Left ventricle myocardium inferior (tissue), 1 donor: ENCODE data around the gene RPS6KB2. TPM values are rescaled to one million over a fixed set of nuclear protein-coding genes. Genes with fewer than 3 reads are reported as not detected.

Source experiments
- DNase-seq: peaks from one replicate; pipeline ENCODE4 v3.0.0-alpha.2; 2020
- H3K27ac ChIP-seq: fragments of 200-600 bp; replicated peaks from 2 replicates; pipeline ENCODE4 v1.8.0; 2021
- H3K27me3 ChIP-seq: fragments of 200-600 bp; 2 replicates; pipeline ENCODE4 v1.8.0; 2021; ENCODE audit warnings: low read depth
- H3K36me3 ChIP-seq: fragments of 200-600 bp; 2 replicates; pipeline ENCODE4 v1.8.0; 2021
- H3K4me1 ChIP-seq: fragments of 200-600 bp; 2 replicates; pipeline ENCODE4 v1.8.0; 2021
- H3K4me3 ChIP-seq: fragments of 200-600 bp; 2 replicates; pipeline ENCODE4 v1.8.0; 2021; ENCODE audit warnings: mild to moderate bottlenecking, moderate library complexity
- H3K9me3 ChIP-seq: fragments of 200-600 bp; replicated peaks from 2 replicates; pipeline ENCODE4 v1.8.0; 2021
- CTCF ChIP-seq: fragments of 200-600 bp; IDR thresholded peaks from 2 replicates; pipeline ENCODE4 v1.8.0; 2021; ENCODE audit warnings: antibody characterized with exemption, mild to moderate bottlenecking, borderline replicate concordance
- intact Hi-C: fragments of 100-400 bp; cut with micrococcal nuclease; formaldehyde crosslinking; loops from one replicate; pipeline ENCODE4 v1.11.0; 2022
- total RNA-seq: library from RNA; stranded (reverse); fragmentation: NEBNext Ultra II Directional; extraction: Animal tissue kit (Norgen Biotek cat#: 25700); gene quantifications from one replicate; pipeline ENCODE4 v1.2.1, GENCODE V29; 2021
- donor health status: DM: no; HTN: yes; CAD: no; lungs with severe emphysema.

The RPS6KB2 gene
- total RNA-seq, 1 donor from 2014 or later = 21.3 TPM

GRCh38 chr11:67395555-67396258 lies 32.6 kb upstream of the RPS6KB2 start:
- H3K9me3 ChIP-seq = no peaks in the 10 kb centered on the region
- no peaks in the 10 kb centered on the region for H3K27me3 ChIP-seq
- H3K36me3 ChIP-seq = peaks cover 57% of the 10 kb centered on the region
- no peak overlapping the region for H3K4me3 ChIP-seq
- no peak for TF ChIP-seq CTCF
- H3K27ac ChIP-seq = no peak overlapping the region
- peaks cover 63% of the 10 kb centered on the region for H3K4me1 ChIP-seq
- no peak for DNase-seq
- intact Hi-C loops = loop anchor here (10.0 kb wide), 1 partner anchor 109 kb away; the partner anchor contains the start of genes CDK2AP2 and PITPNM1

- no peak for DNase-seq
- intact Hi-C loops = loop anchor here (10.0 kb wide), 1 partner anchor 109 kb away; the partner anchor contains the start of genes CDK2AP2 and PITPNM1
- TF ChIP-seq CTCF = no peak
- Histone ChIP-seq H3K27ac (no peak overlapping the region), H3K36me3 (peaks cover 57% of the 10 kb centered on the region), H3K9me3 (no peaks in the 10 kb centered on the region), H3K4me3 (no peak overlapping the region), H3K4me1 (peaks cover 63% of the 10 kb centered on the region), H3K27me3 (no peaks in the 10 kb centered on the region)
These were observed 32.1 kb upstream of the RPS6KB2 start for GRCh38 chr11:67396259-67396581.

GRCh38 chr11:67396587-67397389 lies 31.5 kb upstream of the RPS6KB2 start:
- Histone ChIP-seq H3K36me3 (peaks cover 57% of the 10 kb centered on the region), H3K27ac (no peak overlapping the region), H3K4me3 (no peak overlapping the region), H3K9me3 (no peaks in the 10 kb centered on the region), H3K4me1 (peaks cover 62% of the 10 kb centered on the region), H3K27me3 (no peaks in the 10 kb centered on the region)
- intact Hi-C loops = loop anchor here (10.0 kb wide), 1 partner anchor 108 kb away; the partner anchor contains the start of genes CDK2AP2 and PITPNM1
- DNase-seq = no peak
- TF ChIP-seq CTCF = no peak

DNA sequence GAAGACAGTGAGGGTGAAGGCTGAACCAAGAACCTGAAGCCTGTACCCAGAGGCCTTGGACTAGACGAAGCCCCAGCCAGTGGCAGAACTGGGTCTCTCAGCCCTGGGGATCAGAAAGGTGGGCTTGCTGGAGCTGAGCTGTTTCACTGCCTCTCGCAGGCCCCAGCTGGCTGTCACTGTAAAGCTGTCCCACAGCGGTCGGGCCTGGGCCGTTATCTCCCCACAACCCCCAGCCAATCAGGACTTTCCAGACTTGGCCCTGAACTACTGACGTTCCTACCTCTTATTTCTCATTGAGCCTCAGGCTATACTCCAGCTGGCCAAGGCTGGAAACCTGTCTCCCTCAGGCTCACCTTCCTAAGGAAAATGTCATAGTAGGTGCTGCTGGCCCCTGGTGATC lies 30.8 kb upstream of the RPS6KB2 start:
- intact Hi-C loops = loop anchor here (10.0 kb wide), 1 partner anchor 107 kb away; the partner anchor contains the start of genes CDK2AP2 and PITPNM1
- no peak overlapping the region for H3K27ac ChIP-seq

More for the DNA sequence above, 30.8 kb upstream of the RPS6KB2 start:
- Histone ChIP-seq H3K27me3 (no peaks in the 10 kb centered on the region), H3K9me3 (no peaks in the 10 kb centered on the region), H3K4me1 (peaks cover 61% of the 10 kb centered on the region), H3K36me3 (peaks cover 57% of the 10 kb centered on the region), H3K4me3 (no peak overlapping the region)
- DNase-seq = no peak
- TF ChIP-seq CTCF = no peak
